HG02763 (cell line): ENCODE measurements around the gene PLD1.
"Not testable (repeated sequence)": the region's sequence is repeated elsewhere in the genome, so short reads cannot be mapped to it uniquely, and the experiment has no call there.

Source experiments
- ATAC-seq: cut with Tn5 transposase; IDR thresholded peaks from one replicate; pipeline ENCODE4 v1.9.1; 2021; ENCODE audit warnings: mild to moderate bottlenecking, moderate library complexity; ENCODE audit not compliant: unreplicated experiment

Gene PLD1

DNA sequence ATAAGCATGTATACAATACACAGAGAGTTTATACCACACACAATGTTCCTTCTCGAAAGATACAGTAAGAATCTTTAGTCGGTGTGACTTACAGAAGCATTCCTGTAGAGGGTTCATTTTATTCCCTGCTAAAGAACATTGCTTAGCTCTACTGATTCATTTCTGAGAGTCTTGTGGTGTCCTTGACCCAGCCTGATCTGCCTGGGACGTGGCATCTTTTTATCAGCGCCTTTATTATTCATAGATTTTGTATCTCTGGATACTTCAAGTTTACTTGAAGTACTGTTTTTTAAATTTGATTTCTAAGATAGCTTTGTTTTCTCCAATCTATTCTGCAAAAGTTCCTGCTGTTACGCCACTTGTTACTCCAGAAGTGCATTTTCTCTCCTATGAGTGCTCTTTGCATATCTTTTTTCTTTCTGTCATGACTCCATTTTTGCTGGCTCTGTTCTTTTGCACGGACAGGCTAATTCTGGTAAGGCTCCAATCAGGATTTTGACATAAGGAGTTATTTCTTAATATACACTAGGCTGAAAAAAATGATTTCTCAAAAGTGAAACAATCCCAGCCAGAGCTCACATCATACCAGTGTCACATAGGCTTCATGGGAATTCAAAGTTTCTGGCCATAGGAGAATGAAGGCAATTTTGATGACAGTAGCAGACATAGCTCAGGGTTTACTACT is 235.6 kb downstream of the PLD1 start:
- no peak for ATAC-seq

GRCh38 chr3:171569571-171570132 is 240.6 kb downstream of the PLD1 start:
- no peak for ATAC-seq

DNA sequence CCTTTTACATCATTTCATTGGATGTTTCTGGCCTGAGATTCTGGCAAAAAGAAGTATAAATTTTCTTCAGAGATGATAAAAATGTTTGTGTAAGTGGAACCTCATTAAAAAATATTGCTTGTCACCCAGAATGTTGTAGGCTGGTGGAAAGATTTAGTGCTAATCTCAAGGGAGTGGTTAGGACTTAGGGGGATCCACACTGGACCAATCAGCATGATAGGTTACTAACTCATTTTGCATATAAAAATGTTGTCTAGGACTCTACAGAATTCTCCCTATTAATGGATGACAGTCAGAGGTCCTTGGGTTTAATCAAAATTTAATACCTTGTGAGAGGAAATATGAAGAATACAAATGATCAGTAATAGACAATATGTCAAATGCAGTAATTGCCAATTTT is 241.5 kb downstream of the PLD1 start:
- no peak for ATAC-seq

DNA sequence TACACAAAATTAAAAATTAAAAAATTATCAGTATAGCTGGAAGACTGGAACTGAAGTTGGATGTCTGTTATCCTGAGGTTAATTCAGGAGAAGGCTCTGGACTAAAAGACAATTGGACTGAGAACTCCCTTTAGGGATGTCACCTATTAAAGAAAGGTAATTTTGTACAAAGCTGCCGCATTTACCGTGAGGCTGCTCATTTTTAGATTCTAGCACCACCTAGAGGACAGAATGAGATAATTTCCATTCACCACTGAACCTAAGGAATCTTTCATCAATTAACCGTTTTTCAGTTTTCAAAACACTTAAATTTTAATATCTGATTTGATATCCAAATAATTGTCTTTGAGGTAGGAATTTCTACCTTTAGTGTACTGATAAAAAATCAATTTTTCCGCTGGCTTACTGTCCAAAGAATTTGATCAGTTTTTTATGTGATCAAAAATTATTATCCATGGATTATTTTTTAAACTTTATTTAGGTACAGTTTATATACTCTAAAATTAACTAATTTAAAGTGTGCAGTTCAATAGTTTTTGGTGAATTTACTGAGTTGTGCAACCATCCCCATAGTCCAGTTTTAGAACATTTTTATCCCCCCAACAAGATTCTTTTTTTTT is 243.4 kb downstream of the PLD1 start:
- no peak for ATAC-seq

DNA sequence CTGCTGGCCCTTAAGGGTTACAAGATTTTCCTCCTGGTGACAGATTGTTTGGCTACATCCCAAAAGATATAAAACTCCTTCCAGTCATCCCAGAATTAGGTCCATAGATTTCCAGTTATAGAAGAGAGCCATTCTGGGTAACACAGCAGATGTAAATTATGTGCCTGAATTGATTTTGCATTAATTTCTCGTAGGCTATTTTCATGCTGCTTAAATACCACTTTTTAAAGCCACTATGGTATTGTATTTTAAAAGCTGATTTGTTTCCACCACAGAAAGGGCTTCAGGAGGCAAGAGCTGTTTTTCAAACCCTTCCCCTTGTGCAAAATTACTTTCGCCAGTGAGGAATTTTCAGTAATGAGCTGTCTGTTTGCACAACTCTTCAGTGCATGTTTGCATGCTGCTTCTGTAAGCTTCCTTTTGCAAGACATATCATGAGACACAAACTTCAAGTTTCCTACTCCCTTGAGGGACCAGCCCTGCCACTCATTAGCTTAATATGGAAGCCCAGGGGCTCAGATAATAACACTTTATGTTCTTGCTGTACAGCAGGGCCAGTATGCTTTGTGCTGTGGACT is 244.7 kb downstream of the PLD1 start:
- no peak for ATAC-seq

DNA sequence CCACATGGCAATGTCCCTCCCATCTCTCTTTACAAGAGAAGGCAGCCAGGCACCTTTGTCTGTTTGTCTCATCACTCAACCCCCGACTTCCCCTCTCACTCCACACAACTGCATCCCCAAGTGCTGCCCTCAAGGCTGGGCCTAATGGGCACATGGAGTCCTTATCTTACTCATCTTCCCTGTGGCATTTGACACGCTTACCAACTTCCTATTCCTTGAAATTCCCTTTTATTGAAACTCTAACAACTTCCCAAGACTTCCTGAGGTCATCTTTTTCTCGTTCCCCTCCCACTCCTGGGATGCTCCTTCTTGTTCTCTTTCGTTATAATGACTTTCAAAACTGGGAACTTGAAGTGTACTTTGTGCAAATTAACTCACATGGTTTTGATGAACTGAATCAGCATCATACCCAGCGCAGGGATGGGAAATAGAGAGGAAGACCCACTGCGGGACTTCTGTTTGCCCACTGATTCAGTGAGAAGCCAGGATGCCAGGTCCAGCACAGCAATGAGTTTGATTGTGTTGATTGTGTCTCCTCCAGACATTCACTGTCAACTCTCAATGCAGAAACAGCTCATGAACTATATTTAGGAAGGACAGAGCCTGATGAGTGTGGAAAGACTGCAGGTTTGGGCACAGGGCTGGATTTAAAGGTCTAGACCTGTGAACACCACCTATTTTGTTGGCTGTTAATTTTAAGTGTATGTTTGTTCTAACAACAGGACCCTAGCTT is 245.4 kb downstream of the PLD1 start:
- ATAC-seq: no peak

DNA sequence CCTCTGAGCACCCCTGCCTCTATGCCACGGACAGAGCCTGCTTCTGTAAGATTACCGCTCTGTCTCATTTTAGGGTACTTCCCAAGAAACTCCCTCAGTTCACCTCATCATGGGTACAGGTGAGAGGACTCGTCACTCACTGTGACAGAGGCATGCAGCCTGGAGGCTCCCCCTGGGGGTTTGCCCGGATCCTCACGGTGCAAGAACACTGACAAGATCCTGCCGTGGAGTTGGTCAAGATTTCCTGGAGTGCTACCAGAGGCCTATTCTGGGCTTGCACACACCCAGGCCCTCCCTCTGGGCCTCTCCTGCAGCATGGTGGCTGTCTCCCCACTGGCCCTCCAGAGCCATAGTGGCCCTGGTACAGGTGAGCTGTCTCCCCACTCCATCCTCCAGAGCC is 247.0 kb downstream of the PLD1 start:
- ATAC-seq: no peak

DNA sequence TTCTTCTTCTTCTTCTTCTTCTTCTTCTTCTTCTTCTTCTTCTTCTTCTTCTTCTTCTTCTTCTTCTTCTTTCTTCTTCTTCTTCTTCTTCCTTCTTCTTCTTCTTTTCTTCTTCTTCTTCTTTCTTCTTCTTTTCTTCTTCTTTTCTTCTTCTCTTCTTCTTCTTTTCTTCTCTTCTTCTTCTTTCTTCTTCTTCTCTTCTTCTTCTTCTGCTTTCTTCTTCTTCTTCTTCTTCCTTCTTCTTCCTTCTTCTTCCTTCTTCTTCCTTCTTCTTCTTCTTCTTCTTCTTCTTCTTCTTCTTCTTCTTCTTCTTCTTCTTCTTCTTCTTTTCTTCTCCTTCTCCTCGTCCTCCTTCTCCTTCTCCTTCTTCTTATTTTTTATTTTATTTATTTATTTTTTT is 247.8 kb downstream of the PLD1 start:
- ATAC-seq: not testable (repeated sequence)

- ATAC-seq: no peak
Measured at GRCh38 chr3:171561596-171562323, 248.5 kb downstream of the PLD1 start.

GRCh38 chr3:171559586-171559985 is 250.7 kb downstream of the PLD1 start:
- no peak for ATAC-seq

- no peak for ATAC-seq
Measured at GRCh38 chr3:171558188-171558696, 252.0 kb downstream of the PLD1 start.

- ATAC-seq: no peak
Measured at GRCh38 chr3:171557173-171557572, 253.1 kb downstream of the PLD1 start.

DNA sequence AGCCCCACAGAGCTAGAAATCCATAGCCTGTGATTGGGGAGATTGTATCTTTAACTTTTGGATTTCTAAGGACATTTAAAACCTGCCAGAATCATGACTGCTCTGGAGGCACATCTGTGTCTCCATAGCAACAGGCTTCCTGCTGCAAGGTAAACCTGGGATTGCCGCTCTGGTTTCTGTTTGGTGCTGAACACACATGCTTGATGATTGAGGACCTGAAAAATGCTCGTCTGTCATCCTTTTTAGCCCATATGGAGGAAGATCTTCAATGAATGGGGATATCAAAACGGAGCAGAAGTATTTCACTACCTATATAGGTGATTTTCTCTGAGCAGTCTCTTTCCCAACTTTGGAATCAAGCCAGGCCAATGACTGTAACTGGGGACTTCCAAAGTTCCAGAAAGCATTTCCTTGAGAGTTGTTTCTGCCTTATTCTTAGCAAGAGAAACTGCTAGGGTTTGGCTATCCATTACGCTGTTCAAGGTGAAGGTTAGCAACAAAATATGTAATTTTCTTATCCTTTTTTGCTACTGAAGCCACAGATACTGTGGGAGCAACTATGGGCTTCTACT is 253.6 kb downstream of the PLD1 start:
- no peak for ATAC-seq

DNA sequence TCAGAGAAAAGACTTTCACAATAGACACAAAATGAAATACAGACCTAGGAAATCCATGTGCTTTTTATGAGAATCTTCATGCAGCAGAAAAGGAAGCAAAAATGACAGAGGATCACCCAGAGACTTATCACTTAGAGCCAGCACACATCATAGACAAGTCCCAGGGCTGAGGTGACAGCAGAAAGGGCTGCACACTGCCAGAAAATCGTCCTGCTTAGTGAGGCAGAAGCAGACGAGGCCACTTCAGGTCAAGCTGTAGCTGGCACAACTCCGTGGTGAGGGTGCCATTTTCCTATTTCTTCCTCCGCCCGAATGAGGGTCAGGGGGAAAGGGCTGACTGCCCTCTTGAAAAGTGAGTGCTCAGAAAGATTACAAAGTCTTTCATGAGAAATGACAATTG is 254.1 kb downstream of the PLD1 start:
- no peak for ATAC-seq

DNA sequence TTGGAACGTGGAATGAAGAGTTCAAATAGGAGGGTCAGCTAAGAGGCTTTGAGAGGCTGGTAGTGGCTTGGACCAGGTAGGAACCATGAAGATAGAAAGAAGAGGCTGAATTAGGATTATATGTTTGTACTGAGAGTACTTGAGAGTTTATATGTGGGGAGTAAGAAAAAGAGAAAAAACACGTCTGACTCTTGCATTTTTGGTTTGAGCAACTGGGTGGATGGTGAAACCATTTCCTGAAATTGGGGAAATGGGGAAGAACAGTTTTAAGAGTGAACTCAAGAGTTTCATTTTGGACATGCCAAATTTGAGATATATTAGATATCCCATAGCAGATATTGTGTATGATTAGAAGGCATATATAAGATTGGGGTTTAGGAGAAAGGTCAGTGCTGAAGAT is 257.2 kb downstream of the PLD1 start:
- ATAC-seq: no peak

GRCh38 chr3:171552531-171552930 is 257.8 kb downstream of the PLD1 start:
- no peak for ATAC-seq

- ATAC-seq: no peak
Measured at GRCh38 chr3:171551296-171551695, 259.0 kb downstream of the PLD1 start.
